Activated CD4-positive, alpha-beta T cell treated with anti-CD3 and anti-CD28 coated beads, Interleukin-2, Interleukin-6, amounts not matched to agents 100 ng/mL and 50 ng/mL, durations not matched to agents 16 hours and 8 hours (primary cell): Measurements from ENCODE around the gene SHLD1.
A peak's percentile ranks its signal among the peaks of the same experiment; 100 is the strongest.

Experiments used
- DNase-seq: peaks from one replicate; pipeline ENCODE4 v3.0.0-alpha.2; 2020

Gene SHLD1

GRCh38 chr20:5822569-5822968 lies 72.4 kb downstream of the SHLD1 start:
- no peak for DNase-seq

- DNase-seq: no peak
Measured at GRCh38 chr20:5825130-5825719, 75.0 kb downstream of the SHLD1 start.

- no peak for DNase-seq
Measured at GRCh38 chr20:5827098-5827853, 77.1 kb downstream of the SHLD1 start.

- DNase-seq: no peak
Measured at GRCh38 chr20:5827861-5828260, 77.7 kb downstream of the SHLD1 start.

GRCh38 chr20:5829241-5829809 lies 79.1 kb downstream of the SHLD1 start:
- DNase-seq: no peak

- no peak for DNase-seq
Measured at GRCh38 chr20:5831539-5832237, 81.5 kb downstream of the SHLD1 start.

- DNase-seq: no peak
Measured at GRCh38 chr20:5833309-5833941, 83.2 kb downstream of the SHLD1 start.

- no peak for DNase-seq
Measured at GRCh38 chr20:5834436-5835005, 84.3 kb downstream of the SHLD1 start.

GRCh38 chr20:5835321-5835821 lies 85.2 kb downstream of the SHLD1 start:
- no peak for DNase-seq

- DNase-seq: no peak
Measured at GRCh38 chr20:5835871-5836270, 85.7 kb downstream of the SHLD1 start.

- no peak for DNase-seq
Measured at GRCh38 chr20:5836569-5836968, 86.4 kb downstream of the SHLD1 start.

GRCh38 chr20:5840411-5841002 lies 90.3 kb downstream of the SHLD1 start:
- no peak for DNase-seq

GRCh38 chr20:5841522-5841921 lies 91.3 kb downstream of the SHLD1 start:
- DNase-seq: no peak

- no peak for DNase-seq
Measured at GRCh38 chr20:5842465-5842864, 92.3 kb downstream of the SHLD1 start.

- peak; percentile 76 for DNase-seq
Measured at GRCh38 chr20:5843054-5843592, 92.9 kb downstream of the SHLD1 start.

GRCh38 chr20:5844063-5844681 lies 94.0 kb downstream of the SHLD1 start:
- DNase-seq: peak; percentile 94

- peak; percentile 54 for DNase-seq
Measured at GRCh38 chr20:5845681-5846615, 95.7 kb downstream of the SHLD1 start.

- DNase-seq: peak; percentile 25
Measured at GRCh38 chr20:5848711-5849505, 98.7 kb downstream of the SHLD1 start.

- DNase-seq: no peak
Measured at GRCh38 chr20:5855939-5856338, 105.7 kb downstream of the SHLD1 start.
